ENCODE results near the gene OPTN.
"Not testable (repeated sequence)": the region's sequence is repeated elsewhere in the genome, so short reads cannot be mapped to it uniquely, and the experiment has no call there.

Gene OPTN

GRCh38 chr10:13090289-13090688, 9.7 kb upstream of the OPTN start:
- DNase-seq (ENCODE audit: low read depth in 2 of 2): no peak

DNA sequence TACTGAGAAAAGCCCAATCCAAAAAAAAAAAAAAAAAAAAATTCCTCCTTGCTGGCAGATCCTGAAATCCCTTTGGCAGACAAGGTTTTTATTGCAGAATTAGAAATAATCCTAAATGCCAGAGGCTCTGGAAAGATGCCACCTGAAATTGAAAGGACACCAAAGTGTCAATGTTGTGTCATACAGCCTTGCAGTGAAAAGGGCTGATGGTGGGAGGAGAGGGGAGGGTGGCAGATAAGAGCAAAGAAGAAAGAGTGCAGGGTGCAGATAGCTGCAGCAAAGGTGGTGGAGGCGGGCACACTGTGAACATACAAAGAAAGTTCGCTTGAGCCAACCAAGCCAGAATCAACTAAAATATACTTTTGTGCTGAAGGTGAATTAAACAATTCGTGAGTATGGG, 8.2 kb upstream of the OPTN start:
- no peak for DNase-seq (ENCODE audit: low read depth in 2 of 2)

DNA sequence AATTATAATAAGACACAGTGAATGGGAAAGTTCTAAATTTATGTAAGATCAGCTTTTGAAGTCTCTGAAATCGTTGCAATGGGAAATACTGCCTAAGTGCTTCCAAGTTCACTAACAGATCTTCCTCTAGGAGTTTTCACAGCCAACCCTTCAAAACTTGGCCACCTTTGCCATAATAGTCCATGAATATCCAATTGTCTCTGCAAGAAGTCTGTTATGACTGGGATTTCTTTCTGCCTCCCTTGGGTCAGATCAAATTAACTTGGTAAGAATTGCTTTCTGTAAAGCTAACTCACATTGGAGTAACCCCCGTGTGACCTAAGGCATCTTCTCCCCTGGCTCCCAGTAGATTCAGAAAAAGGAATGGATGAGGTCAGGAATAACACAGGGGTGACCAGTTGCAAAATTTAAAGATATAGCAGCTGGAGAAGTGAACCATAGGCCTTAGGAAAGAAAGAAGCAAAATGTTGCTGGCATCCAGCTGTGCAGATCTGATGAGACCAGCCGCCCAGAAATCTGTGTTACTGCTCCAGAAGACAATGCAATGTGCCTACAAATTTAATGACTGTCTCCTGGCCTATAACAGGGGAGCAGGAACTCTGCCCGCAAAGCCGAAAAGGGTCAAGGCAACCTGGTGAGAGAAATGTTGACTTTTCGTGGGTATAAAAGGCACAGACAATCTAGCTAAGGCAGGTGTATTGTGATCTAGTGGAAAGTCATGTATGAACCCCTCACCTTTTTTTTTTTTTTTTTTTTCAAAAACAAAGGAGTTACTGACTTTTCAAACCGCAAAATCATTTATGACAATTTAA, 7.5 kb upstream of the OPTN start:
- no peak for DNase-seq (ENCODE audit: low read depth in 2 of 2)

- not testable (repeated sequence) for DNase-seq (ENCODE audit: low read depth in 2 of 2)
Measured at GRCh38 chr10:13094082-13094481, 5.9 kb upstream of the OPTN start.

DNA sequence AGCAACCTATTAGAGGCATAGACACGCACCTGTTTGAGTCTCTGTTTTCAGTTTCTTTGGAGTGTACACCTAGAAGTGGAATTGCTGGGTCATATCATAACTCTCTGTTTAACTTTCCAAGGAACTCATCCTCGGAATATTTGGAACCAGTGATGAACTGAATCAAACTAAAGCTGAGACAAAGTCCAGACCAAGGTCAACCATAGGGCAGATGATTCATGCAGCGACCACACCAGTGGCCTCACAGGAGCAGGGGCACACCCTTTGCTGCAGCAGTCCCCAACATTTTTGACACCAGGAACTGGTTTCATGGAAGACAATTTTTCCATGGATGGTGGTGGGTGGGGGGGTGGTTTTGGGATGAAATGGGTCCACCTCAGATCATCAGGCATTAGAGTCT, 4.9 kb upstream of the OPTN start:
- DNase-seq (ENCODE audit: low read depth in 2 of 2): no peak

DNA sequence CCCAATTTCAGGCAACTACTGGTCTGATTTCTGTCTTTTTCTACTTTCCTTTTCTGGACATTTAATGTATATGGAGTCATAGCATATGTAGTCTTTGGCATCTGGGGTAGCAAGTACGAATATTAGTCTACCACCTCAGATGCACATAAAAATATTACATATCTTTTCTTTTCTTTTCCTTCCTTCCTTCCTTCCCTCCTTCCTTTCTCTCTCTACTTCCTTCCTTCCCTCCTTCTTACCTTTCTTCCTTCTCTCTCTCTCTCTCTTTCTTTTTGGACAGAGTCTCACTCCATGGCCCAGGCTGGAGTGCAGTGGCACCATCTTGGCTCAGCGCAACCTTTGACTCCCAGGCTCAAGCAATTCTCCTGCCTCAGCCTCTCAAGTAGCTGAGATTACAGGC, 4.0 kb upstream of the OPTN start:
- DNase-seq (ENCODE audit: low read depth in 2 of 2): no peak

GRCh38 chr10:13099144-13099665, 758 bp upstream of the OPTN start:
- peak; percentile 21 to 33 for DNase-seq (ENCODE audit: low read depth in 2 of 2)

DNA sequence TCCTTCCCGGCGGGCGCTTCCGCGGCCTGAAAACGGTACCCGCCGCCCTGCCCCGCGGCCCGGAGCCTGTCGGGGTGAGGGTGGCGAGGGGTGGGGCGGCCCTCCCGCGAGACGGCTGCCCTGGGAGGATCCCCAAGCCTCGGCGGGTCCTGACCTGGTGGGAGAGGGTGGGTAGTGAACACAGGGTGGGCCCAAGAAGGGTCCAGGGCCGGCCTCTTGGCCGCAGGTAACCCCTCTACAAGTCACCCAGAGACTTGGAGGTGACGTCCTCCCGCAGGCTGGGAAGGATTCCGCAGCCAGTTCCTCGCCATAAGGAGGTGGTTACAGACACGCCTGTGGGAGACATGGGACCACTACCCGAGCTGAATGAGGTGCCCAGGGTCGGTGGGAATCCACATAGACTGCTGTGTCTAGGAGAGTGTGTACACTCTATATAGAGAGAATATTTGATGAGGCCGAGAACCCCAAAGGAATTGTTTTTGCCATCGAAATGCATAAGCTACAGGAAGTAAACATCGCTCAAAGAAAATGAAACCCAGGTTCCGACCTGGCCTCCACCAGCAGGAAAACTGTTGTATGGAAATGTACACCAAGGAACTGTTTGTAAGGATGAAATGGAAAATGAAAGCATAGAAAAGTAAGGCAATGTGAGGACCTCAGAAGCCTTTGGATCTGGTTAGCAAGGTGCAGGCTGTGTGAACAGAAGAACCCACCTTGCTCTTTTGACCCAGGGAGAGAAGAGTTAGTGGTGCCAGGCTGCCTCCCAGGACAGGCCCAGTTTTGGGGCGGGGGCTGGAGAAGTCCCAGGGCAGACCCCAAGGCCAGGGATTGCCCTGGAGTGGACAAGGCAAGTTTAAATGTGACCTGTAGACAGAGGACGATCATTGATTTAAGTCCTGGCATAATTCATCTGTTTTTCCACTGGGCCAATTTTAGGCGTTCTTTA, 659 bp downstream of the OPTN start:
- DNase-seq (ENCODE audit: low read depth in 2 of 2): no peak

- DNase-seq (ENCODE audit: low read depth in 2 of 2): no peak
Measured at GRCh38 chr10:13102002-13102794, 2.2 kb downstream of the OPTN start.

- no peak for DNase-seq (ENCODE audit: low read depth in 2 of 2)
Measured at GRCh38 chr10:13103554-13103953, 3.6 kb downstream of the OPTN start.

- no peak for DNase-seq (ENCODE audit: low read depth in 2 of 2)
Measured at GRCh38 chr10:13104697-13105096, 4.7 kb downstream of the OPTN start.

GRCh38 chr10:13105184-13105583, 5.2 kb downstream of the OPTN start:
- no peak for DNase-seq (ENCODE audit: low read depth in 2 of 2)

DNA sequence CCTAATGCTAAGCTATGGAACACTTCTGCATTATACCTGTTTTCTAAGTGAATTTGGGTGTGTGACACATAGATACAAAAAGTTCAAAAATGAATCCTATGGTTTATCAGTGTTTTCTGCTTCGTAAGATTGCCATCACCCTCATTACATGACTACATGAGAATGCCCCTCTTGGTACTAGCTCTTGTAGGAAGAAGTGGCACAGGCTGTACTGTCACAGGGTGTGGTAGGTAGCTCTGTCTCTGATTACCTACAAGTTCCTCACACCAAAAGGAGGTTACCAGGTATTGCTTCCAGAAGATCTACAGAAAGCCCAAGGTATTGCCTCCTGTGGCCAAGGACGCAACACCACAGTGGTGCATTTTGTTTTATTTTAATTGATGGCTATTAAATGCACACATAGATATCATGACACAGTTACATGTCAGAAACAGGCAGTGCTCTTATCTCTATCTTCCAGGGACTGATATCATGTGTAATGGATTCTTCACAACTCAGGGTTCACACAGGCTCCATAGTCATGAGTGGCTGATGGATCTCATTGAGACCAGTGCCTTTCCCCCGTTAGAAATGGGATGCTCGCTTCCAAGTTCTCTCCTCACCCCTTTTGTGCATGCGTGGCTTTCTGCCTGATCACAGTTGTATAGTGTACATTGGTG, 6.6 kb downstream of the OPTN start:
- no peak for DNase-seq (ENCODE audit: low read depth in 2 of 2)

DNA sequence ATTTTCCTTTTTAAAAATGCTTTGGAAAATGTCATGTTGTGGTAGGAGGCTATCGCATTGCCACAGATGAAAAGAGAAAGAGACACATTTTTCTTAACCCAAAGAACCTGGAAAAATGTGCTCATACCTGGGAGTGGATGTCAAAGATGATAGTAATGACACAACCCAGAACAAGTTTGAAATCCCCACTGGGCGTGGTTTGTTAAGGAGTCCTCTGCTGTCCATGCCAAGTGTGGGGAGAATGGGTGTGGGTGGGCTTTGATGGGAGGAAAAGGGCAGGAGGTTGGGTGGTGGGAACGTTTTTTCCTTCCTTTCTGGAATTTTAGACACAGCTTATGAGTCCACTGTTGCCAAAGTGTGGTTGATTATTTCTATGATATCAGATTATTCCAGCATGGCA, 10.9 kb downstream of the OPTN start:
- DNase-seq (ENCODE audit: low read depth in 2 of 2): no peak

DNA sequence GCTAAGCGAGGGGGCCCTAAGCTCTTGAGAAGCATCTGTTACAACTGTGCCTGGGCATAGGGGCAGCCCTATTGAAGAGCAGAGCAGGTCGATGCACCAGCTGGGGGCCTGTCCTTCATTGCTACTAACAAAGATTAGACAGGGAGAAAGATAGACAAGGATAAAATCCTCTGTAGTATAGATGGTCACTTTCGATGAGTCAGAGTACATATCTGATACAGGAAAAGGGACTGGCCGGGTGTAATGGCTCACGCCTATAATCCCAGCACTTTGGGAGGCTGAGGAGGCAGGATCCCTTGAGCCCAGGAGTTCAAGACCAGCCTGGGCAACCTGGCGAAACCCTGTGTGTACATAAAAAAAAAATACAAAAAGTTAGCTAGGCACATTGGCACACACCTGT, 13.6 kb downstream of the OPTN start:
- no peak for DNase-seq (ENCODE audit: low read depth in 2 of 2)

GRCh38 chr10:13115832-13116803, 16.2 kb downstream of the OPTN start:
- DNase-seq (ENCODE audit: low read depth in 2 of 2): no peak

DNA sequence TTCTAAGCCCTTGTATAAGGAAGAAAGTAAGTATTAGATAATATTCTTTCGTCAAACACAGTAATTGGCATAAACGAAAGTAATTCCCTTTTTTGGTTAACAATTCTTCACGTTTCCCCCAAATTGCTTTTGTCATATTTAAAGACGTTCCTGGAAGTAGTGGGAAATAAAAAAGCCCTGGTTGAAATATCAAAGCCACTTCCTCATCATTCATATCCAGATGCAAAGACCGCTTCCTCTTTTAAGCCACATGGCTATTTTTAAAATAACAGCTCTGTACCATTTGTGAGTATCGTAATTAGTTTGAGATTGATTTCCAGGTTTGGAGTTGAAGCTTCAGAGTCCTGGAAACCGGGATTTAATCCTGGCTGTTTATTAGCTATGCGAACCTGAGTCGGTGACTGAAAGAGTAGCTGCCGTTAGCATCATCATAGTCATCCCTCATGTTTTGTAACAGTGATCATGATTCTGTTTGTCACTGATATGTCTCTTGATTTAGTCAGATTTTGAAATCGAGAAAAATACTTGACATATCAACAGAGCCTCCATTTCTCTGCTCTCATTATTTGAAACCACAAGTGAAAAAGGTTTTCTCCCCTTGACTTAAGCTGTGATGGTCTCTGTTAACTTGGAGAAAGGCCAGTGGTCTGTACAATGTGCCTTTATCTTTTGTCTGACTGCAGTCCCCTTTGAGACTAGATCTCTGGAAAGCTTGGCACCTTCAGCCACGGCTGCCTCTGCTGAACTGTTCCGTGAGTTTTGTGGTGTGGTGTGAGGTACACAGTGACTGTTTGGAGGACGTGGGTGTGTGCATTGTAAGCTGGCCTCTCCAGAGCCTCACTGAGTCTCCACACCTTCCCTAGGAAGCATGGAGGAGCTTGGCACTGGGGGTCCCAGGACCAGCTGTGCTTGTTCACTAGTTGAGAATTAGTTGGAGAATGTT, 18.1 kb downstream of the OPTN start:
- no peak for DNase-seq (ENCODE audit: low read depth in 2 of 2)

DNA sequence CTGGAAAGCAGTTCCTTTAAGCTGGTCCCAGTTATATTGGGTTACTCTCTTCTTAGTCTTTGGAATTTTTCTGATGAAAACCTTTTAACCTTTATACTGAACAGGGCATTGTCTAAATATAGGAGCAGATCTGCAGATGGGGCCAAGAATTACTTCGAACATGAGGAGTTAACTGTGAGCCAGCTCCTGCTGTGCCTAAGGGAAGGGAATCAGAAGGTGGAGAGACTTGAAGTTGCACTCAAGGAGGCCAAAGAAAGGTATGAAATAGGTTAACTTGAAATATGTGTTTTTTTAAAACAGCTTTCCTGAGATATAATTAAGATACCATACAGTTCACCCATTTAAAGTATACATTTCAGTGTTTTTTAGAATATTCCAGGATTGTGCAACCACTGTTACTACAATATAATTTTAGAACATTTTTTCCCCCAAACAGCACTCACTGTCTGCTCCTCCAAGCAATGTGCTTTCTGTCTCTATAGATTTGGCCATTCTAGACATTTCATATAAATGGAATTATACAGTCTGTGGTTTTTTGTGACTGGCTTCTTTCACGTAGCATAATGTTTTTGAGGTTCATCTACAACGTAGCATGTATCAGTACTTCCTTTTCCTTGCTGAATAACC, 18.9 kb downstream of the OPTN start:
- no peak for DNase-seq (ENCODE audit: low read depth in 2 of 2)
